ENCODE results near the gene HIP1R.

DNA sequence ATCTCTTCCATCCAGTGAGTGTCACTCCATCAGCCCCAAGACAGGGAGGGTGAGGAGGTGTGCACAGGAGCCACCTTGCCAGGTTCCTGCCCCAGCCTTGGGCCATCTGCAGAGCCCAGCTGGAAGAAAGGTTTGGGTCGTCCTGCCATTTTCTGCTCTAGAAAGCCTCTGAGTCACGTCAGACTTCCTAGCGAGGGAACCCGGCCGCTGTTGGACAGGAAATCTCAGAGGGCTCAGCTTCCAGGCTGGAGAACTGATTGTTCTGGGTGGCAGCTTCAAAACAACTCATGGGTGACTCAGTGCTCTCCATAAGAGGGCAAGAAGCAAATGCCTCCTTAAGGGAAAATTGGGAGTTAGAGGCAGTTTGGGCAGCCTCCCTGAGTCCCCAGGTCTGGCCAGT is 16.6 kb downstream of the HIP1R start:
- TF ChIP-seq POLR2A (IDR thresholded peaks at IDR 0.05; ENCODE audit: low read length): no peak
- TF ChIP-seq GATA1 (IDR thresholded peaks at IDR 0.05; ENCODE audit: low read depth, low read length): no peak

Measured in erythroblast (primary cell).